DMS53 treated with DMSO at 0.1 percent for 48 hours (cell line): Measurements from ENCODE around the gene CCDC178.
"Not testable (repeated sequence)": the region's sequence is repeated elsewhere in the genome, so short reads cannot be mapped to it uniquely, and the experiment has no call there.

ENCODE experiments used
- DNase-seq: peaks from one replicate; lab custom pipeline; 2025; ENCODE audit not compliant: unreplicated experiment; lab: John Stamatoyannopoulos, UW

CCDC178 gene

GRCh38 chr18:33440060-33441043 lies at the start of gene CCDC178:
CCDC178 (minus strand) TSS chr18:33440721; CDS start chr18:33412088, 28,633 bp downstream.
- DNase-seq = peak; percentile 43

DNA sequence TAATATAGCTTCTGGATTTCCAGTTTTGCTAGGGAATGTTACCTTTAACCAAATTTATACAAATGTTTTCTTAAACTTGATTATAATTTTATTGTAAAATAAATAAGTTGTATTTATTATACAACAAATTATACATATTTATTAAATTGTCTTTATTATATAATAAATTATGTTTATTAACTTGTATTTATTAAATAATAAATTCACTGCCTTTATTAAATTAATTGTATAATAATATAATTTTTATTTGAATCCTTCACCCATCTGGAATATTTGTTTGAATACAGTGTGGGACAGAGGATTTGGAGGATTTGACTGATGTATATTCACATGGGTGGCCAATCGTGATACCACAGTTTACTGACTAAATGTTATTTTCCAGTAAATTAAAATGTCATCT lies 43.4 kb upstream of the CCDC178 start:
- DNase-seq = no peak

GRCh38 chr18:33472509-33472908 lies 32.0 kb upstream of the CCDC178 start:
- DNase-seq = no peak

DNA sequence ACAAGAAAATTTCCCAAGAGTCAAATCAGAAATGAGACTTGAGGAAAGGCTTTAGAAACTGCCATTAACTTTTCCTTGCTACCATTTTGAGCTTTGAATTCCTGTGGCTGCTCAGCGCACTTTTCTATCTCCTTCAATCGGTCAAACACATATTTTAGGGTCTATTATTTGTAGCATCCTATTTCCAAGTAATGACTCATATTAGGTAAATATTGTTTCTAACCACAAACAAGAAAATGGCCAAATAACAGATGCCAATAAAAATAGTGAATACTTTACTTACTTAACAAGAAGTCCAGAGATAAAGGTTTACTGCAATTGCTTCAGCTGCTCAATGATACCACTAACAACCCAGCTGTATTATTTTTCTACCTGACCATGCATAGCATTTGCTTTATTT lies 29.7 kb upstream of the CCDC178 start:
- DNase-seq = no peak

DNA sequence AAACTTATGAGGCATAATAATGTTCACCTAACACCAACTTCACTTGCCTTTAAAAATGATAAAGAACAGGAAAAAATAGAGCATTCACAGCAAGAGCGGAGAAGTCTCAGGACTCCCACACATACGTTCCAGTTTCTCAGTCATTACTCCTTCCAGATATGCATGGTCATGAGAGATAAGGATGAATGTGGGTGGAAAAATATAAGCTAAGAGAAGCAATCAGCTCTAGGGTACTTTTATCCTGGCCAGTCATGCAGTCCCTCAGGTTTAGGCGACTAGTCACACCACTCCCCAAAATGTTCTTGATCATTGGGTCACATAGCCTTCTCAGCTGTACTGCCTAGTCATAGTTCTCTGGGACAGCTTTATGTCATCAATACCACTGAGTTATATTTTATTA lies 29.2 kb upstream of the CCDC178 start:
- no peak for DNase-seq

- no peak for DNase-seq
These were observed 27.0 kb upstream of the CCDC178 start for GRCh38 chr18:33467531-33467930.

DNA sequence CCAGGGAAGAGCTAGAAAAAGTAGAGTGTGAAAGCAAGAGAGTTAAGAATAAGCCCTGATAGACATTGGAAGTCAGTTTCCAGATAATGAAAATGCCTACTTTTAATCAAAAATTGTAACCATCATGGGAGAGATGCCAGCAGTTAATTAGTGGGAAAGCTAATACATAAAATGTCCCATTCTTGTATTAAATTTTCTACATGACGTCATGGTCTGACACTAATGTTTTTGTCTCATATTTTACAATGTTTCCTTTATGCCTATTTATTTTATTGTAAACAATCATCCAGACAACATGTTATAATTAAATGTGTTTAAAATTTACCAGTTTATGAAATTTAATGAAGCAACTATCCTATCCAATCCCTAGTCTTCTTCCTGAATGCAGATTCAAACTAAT lies 26.3 kb upstream of the CCDC178 start:
- no peak for DNase-seq

GRCh38 chr18:33460681-33461080 lies 20.2 kb upstream of the CCDC178 start:
- no peak for DNase-seq

DNA sequence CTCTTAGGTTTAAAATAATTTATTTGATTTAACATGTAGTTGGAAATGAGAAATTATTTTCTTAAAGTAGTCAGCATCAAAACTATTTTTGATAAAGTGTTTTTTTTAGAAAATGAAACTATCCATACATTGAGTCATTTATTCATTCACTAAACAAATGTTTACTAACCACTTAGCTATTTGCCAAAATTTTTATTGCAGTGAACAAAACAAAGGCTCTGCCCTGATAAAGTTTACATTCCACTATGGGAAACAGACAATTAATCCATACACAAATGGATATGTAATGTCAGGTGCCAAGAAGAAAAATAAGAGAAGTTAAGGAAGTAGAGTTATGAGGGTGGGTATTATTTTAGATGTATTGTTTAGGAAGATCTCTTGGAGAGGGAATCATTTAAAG lies 19.1 kb upstream of the CCDC178 start:
- DNase-seq = peak; percentile 4

DNA sequence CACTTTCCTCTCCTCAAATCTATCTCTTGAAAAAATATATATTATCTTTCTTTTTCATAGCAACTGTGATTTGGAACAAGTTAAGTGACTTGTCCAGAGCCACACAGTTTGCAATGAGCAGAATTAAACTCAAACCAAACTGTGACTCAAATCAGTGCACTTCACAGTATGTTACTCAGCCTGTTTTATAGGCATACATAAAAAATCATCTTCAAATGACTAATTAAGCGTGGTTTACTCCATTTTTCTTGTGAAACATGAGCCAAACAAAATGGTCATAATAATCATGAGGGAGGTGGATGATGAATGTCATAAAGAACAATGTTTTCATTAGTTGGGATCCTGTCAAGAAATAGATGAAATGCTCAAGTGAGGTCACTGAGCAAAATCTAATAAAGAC lies 6.1 kb upstream of the CCDC178 start:
- DNase-seq = no peak

- no peak for DNase-seq
These were observed 4.2 kb upstream of the CCDC178 start for GRCh38 chr18:33444709-33445108.

DNA sequence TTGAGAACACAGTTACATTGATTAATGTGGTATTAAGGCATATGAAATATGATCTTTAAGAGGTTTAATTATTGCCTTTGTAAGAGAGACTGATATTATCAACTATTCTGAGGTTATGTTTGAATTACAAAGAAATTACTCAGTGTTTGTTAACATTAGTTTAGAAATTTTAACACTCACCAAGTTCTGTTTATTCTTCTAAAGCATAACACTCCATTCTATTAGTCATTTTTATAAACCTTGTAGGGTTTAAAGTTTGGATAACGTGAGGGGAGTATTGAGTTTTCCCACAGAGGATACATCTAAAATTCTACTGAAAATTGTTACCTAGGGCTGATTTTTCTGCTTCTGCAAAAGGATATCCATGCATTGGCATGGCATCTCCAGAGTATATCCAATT lies 7.7 kb downstream of the CCDC178 start:
- no peak for DNase-seq

- no peak for DNase-seq
These were observed 13.0 kb downstream of the CCDC178 start for GRCh38 chr18:33427549-33427948.

GRCh38 chr18:33424266-33424946 lies 16.1 kb downstream of the CCDC178 start:
- DNase-seq = no peak

GRCh38 chr18:33421225-33421624 lies 19.3 kb downstream of the CCDC178 start:
- no peak for DNase-seq

DNA sequence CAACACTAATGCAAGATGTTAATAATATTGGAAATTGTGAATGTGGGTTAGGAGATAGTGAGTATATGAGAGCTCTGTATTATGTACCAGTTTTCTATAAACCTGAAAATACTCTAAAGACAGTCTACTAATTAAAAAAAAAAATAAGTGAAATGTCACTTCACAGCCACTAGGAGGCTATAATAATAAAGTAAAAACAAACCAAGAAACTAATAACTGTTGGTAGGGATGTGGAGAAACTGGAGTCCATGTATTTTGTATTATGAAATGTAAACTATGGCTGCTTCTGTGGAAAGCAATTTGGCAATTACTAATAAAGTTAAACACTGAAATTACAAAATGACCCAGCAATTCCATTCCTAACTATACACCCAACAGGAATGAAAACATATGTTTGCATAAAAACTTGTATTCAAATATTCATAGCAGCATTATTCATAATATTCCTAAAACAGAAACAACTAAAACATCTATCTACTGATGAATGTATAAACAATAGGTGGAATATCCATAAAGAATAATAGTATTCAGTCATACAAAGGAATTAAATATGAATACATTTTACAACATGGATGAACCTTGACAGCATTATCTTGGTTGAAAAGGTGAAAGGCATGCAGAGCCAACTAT lies 36.2 kb downstream of the CCDC178 start:
- DNase-seq = peak; percentile 4

DNA sequence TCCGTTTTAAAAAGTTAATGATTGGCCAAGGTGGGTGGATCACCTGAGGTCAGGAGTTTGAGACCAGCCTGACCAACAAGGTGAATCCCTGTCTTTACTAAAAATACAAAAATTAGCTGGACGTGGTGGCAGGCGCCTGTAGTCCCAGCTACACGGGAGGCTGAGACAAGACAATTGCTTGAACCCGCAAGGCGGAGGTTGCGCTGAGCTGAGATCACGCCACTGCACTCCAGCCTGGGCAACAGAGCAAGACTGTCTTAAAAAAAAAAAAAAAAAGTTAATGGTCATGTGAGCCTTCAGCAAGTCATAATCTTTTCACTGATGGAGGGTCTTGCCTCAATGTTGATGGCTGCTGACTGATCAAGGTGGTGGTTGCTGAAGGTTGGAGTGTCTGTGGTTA lies 41.6 kb downstream of the CCDC178 start:
- DNase-seq = not testable (repeated sequence)

- DNase-seq = no peak
These were observed 64.7 kb downstream of the CCDC178 start for GRCh38 chr18:33375829-33376228.

GRCh38 chr18:33372442-33372841 lies 68.1 kb downstream of the CCDC178 start:
- DNase-seq = no peak

DNA sequence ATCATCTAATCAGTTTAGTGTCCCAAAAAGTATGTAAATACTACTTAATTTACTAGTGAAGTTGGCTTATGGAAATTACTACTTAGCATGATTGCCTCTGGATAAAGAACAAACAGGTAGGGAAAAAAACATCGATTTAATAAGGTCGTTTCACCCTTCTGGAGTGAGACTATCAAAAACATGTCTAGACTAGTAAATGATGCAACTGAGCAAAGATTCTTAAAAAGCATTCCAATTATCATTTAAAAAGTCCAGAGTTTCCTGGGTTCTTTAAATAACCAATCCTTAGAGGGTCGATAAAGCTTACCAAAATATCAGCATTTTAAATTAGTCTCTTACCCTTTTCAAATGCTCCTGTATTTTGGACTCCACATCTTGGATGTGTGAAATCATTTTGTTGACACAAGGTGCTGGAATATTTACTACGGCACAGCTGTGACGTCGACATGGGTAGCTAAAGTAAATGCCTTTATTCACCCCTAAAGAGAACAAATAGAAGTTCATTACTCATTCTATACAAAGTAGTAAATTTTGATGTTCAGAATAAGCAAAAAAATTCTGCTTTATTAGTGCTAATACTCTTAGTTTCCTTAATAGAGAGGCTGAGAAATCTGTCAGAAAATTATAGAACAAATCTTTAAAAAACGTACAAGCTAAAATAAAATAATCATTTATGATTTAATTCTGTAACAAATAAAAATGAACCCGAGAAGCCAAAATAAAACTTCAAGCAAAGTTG lies 70.6 kb downstream of the CCDC178 start:
- peak; percentile 65 for DNase-seq

DNA sequence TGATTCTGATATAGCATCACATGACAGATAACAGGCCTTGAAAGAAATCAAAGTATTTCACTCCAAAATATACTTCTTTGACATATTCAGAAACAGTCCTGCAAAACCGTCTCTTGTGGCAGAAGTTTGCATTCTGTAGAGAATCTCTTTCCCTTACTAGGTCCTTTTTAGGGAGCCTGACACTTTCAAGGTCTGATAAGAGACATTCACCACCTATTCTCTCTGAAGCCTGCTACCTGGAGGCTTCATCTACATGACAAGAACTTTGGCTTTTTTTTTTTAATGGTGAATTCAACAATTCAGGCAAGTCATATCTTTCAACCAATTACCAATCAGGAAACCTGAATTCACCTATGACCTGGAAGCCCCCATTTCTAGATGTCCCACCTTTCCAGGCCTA lies 83.8 kb downstream of the CCDC178 start:
- DNase-seq = no peak
